Endothelial cell (in vitro differentiated cells): ENCODE results near the gene MACF1. TPM values are rescaled to one million over a fixed set of nuclear protein-coding genes. Genes with fewer than 3 reads are reported as not detected.
A peak's percentile ranks its signal among the peaks of the same experiment; 100 is the strongest.

Source experiments
- DNase-seq: peaks from one replicate; pipeline ENCODE4 v3.0.0; 2021; ENCODE audit warnings: low spot score
- H3K27ac Mint-ChIP-seq: one replicate; pipeline ENCODE4 v1.8.0; 2021; ENCODE audit warnings: mixed read lengths, inconsistent platforms; ENCODE audit not compliant: unreplicated experiment
- H3K27me3 Mint-ChIP-seq: one replicate; pipeline ENCODE4 v1.8.0; 2021; ENCODE audit warnings: mild to moderate bottlenecking, moderate library complexity, mixed read lengths, inconsistent platforms; ENCODE audit not compliant: unreplicated experiment
- H3K36me3 Mint-ChIP-seq: one replicate; pipeline ENCODE4 v1.8.0; 2021; ENCODE audit warnings: mild to moderate bottlenecking, low read depth, mixed read lengths, inconsistent platforms; ENCODE audit not compliant: unreplicated experiment
- H3K4me1 Mint-ChIP-seq: one replicate; pipeline ENCODE4 v1.8.0; 2021; ENCODE audit warnings: mild to moderate bottlenecking, mixed read lengths, inconsistent platforms; ENCODE audit not compliant: unreplicated experiment
- H3K4me3 Mint-ChIP-seq: one replicate; pipeline ENCODE4 v1.8.0; 2021; ENCODE audit warnings: mild to moderate bottlenecking, mixed read lengths, inconsistent platforms; ENCODE audit not compliant: unreplicated experiment
- H3K9me3 Mint-ChIP-seq: one replicate; pipeline ENCODE4 v1.8.0; 2021; ENCODE audit warnings: mixed read lengths, inconsistent platforms; ENCODE audit not compliant: unreplicated experiment
- CTCF ChIP-seq: fragments of 200-600 bp; sonication (generic); IDR thresholded peaks from one replicate; pipeline ENCODE4 v1.5.0; 2021; ENCODE audit warnings: antibody characterized with exemption; ENCODE audit not compliant: unreplicated experiment
- total RNA-seq: library from RNA; stranded (reverse); fragmentation: NEBNext Ultra II Directional; extraction: Animal tissue kit (Norgen Biotek cat#: 25700); gene quantifications from one replicate; pipeline ENCODE4 v1.2.1, GENCODE V29; 2021; ENCODE audit not compliant: unreplicated experiment

MACF1 gene
- total RNA-seq, 1 donor from 2014 or later, result 511 TPM

DNA sequence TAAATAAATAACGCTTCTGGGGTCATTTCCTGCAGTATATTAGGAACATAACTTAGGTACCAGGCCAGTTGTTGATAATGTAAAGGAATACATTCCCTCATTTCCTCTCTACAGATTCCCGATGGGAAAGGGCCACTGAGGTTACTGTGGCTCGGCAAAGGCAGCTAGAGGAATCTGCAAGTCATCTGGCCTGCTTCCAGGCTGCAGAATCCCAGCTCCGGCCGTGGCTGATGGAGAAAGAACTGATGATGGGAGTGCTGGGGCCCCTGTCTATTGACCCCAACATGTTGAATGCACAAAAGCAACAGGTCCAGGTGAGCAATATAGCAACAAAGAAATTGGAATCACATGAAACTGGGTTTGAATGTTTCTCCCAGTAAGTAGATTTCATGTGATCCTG lies 177.3 kb downstream of the MACF1 start:
- no peak for TF ChIP-seq CTCF
- no peaks in the 10 kb centered on the region for H3K9me3 Mint-ChIP-seq
- H3K27me3 Mint-ChIP-seq, result peaks cover 5% of the 10 kb centered on the region
- H3K4me1 Mint-ChIP-seq, result no peaks in the 10 kb centered on the region
- H3K27ac Mint-ChIP-seq, result no peak overlapping the region
- no peak for DNase-seq
- peaks cover 39% of the 10 kb centered on the region for H3K36me3 Mint-ChIP-seq
- H3K4me3 Mint-ChIP-seq, result no peak overlapping the region

GRCh38 chr1:39384305-39384704 lies 179.8 kb downstream of the MACF1 start:
- no peak for DNase-seq
- H3K27ac Mint-ChIP-seq, result no peak overlapping the region
- H3K4me3 Mint-ChIP-seq, result no peak overlapping the region
- H3K9me3 Mint-ChIP-seq, result no peaks in the 10 kb centered on the region
- peaks cover 3% of the 10 kb centered on the region for H3K4me1 Mint-ChIP-seq
- H3K27me3 Mint-ChIP-seq, result peaks cover 5% of the 10 kb centered on the region
- no peak for TF ChIP-seq CTCF
- H3K36me3 Mint-ChIP-seq, result peaks cover 48% of the 10 kb centered on the region

DNA sequence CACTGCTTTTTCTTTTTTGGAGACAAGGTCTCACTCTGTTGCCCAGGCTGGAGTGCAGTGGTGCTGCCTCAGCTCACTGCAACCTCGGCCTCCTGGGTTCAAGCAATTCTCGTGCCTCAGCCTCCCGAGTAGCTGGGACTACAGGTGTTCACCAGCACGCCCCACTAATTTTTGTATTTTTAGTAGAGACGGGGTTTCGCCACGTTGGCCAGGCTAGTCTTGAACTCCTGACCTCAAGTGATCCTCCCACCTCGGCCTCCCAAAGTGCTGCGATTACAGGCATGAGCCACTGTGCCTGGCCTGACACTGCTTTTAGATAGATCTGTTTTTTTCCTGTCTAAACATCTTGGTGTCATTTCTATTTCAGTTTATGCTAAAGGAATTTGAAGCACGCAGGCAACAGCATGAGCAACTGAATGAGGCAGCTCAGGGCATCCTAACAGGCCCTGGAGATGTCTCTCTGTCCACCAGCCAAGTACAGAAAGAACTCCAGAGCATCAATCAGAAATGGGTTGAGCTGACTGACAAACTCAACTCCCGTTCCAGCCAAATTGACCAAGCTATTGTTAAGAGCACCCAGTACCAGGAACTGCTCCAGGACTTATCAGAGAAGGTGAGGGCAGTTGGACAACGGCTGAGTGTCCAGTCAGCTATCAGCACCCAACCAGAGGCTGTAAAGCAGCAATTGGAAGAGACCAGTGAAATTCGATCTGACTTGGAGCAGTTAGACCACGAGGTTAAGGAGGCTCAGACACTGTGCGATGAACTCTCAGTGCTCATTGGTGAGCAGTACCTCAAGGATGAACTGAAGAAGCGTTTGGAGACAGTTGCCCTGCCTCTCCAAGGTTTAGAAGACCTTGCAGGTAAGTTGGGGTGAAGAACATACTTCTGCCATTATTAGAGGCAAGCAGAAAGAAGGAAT lies 180.8 kb downstream of the MACF1 start:
- Mint-ChIP-seq H3K4me3 (no peak overlapping the region), H3K9me3 (no peaks in the 10 kb centered on the region), H3K4me1 (peaks cover 10% of the 10 kb centered on the region), H3K36me3 (peaks cover 53% of the 10 kb centered on the region), H3K27ac (no peak overlapping the region), H3K27me3 (peaks cover 5% of the 10 kb centered on the region)
- TF ChIP-seq CTCF, result no peak
- DNase-seq, result no peak

GRCh38 chr1:39386997-39387396 lies 182.5 kb downstream of the MACF1 start:
- no peak for DNase-seq
- Mint-ChIP-seq H3K36me3 (peaks cover 54% of the 10 kb centered on the region), H3K27ac (peak overlapping the region; percentile 13), H3K27me3 (peaks cover 5% of the 10 kb centered on the region), H3K4me1 (peaks cover 23% of the 10 kb centered on the region), H3K9me3 (no peaks in the 10 kb centered on the region), H3K4me3 (peak overlapping the region; percentile 73)
- no peak for TF ChIP-seq CTCF

- H3K4me3 Mint-ChIP-seq, result peak overlapping the region; percentile 73
Observed at GRCh38 chr1:39387452-39387851, 183.0 kb downstream of the MACF1 start.

More at GRCh38 chr1:39387452-39387851, 183.0 kb downstream of the MACF1 start:
- TF ChIP-seq CTCF, result no peak
- H3K27me3 Mint-ChIP-seq, result peaks cover 5% of the 10 kb centered on the region
- H3K9me3 Mint-ChIP-seq, result no peaks in the 10 kb centered on the region
- peak overlapping the region; percentile 31 for H3K27ac Mint-ChIP-seq
- H3K36me3 Mint-ChIP-seq, result peaks cover 51% of the 10 kb centered on the region
- no peak for DNase-seq
- H3K4me1 Mint-ChIP-seq, result peaks cover 27% of the 10 kb centered on the region
